AML-193 (cell line): ENCODE measurements around the gene CCDC61.

ENCODE experiments used
- DNase-seq, 2 experiments: peaks; one replicate each; lab custom pipeline; 2025; lab: John Stamatoyannopoulos, UW

CCDC61 gene

GRCh38 chr19:46042252-46042883 is 47.1 kb downstream of the CCDC61 start:
- DNase-seq, result no peak

GRCh38 chr19:46043519-46043918 is 48.3 kb downstream of the CCDC61 start:
- DNase-seq, result no peak

GRCh38 chr19:46049597-46049996 is 54.3 kb downstream of the CCDC61 start:
- DNase-seq, result no peak

- no peak for DNase-seq
These were observed 57.6 kb downstream of the CCDC61 start for GRCh38 chr19:46052896-46053295.

GRCh38 chr19:46056536-46056935 is 61.3 kb downstream of the CCDC61 start:
- DNase-seq, result no peak

GRCh38 chr19:46058778-46059177 is 63.5 kb downstream of the CCDC61 start:
- no peak for DNase-seq

- DNase-seq, result no peak
These were observed 64.7 kb downstream of the CCDC61 start for GRCh38 chr19:46060012-46060411.

- no peak for DNase-seq
These were observed 67.9 kb downstream of the CCDC61 start for GRCh38 chr19:46063201-46063600.

GRCh38 chr19:46065486-46066071 is 70.3 kb downstream of the CCDC61 start:
- DNase-seq, result no peak

- DNase-seq, result no peak
These were observed 71.2 kb downstream of the CCDC61 start for GRCh38 chr19:46066471-46066870.

- DNase-seq, result no peak
These were observed 72.4 kb downstream of the CCDC61 start for GRCh38 chr19:46067691-46068090.
